Stimulated activated CD8-positive, alpha-beta memory T cell treated with anti-CD3 and anti-CD28 coated beads, Interleukin-4, amount 100 ng/mL, for 4 hours (primary cell): ENCODE results near the gene CDHR1.
"Not testable (repeated sequence)": the region's sequence is repeated elsewhere in the genome, so short reads cannot be mapped to it uniquely, and the experiment has no call there.

Experiments
- DNase-seq, 2 donors: peaks; one replicate each; pipeline ENCODE4 v3.0.0-alpha.2; 2020; ENCODE audit warnings: low read depth in 2 of 2, low spot score in 1 of 2

Gene CDHR1

GRCh38 chr10:84173501-84173929 lies 20.8 kb upstream of the CDHR1 start, which contains the start of gene GPR15LG:
Gene GPR15LG (plus strand): TSS chr10:84173801. CDS start chr10:84173852, 51 bp downstream.
- DNase-seq = no peak

- DNase-seq = no peak
These were observed 18.9 kb upstream of the CDHR1 start for GRCh38 chr10:84175436-84175835.

GRCh38 chr10:84176351-84176750 lies 18.0 kb upstream of the CDHR1 start:
- DNase-seq = no peak

GRCh38 chr10:84176836-84177474 lies 17.4 kb upstream of the CDHR1 start:
- DNase-seq = no peak

- DNase-seq = peak in 1 of 2 donors; percentile 30
These were observed 16.7 kb upstream of the CDHR1 start for GRCh38 chr10:84177541-84178141.

- DNase-seq = no peak
These were observed 16.2 kb upstream of the CDHR1 start for GRCh38 chr10:84178160-84178609.

- no peak for DNase-seq
These were observed 15.2 kb upstream of the CDHR1 start for GRCh38 chr10:84179059-84179710.

- DNase-seq = not testable (repeated sequence)
These were observed 14.0 kb upstream of the CDHR1 start for GRCh38 chr10:84180386-84180785.

GRCh38 chr10:84181631-84182030 lies 12.7 kb upstream of the CDHR1 start:
- no peak for DNase-seq

- no peak for DNase-seq
These were observed 9.8 kb upstream of the CDHR1 start for GRCh38 chr10:84184517-84184916.

- DNase-seq = no peak
These were observed 8.7 kb upstream of the CDHR1 start for GRCh38 chr10:84185526-84186175.

- DNase-seq = no peak
These were observed 5.5 kb upstream of the CDHR1 start for GRCh38 chr10:84188815-84189214.

- no peak for DNase-seq
These were observed 3.7 kb upstream of the CDHR1 start for GRCh38 chr10:84190621-84191020.

- DNase-seq = no peak
These were observed 3.2 kb upstream of the CDHR1 start for GRCh38 chr10:84191106-84191505.

GRCh38 chr10:84193327-84193726 lies 1.0 kb upstream of the CDHR1 start:
- DNase-seq = no peak

- DNase-seq = no peak
These were observed 402 bp upstream of the CDHR1 start for GRCh38 chr10:84193846-84194423.

GRCh38 chr10:84195044-84195830 lies 900 bp downstream of the CDHR1 start:
- DNase-seq = no peak

GRCh38 chr10:84196083-84196482 lies 1.7 kb downstream of the CDHR1 start:
- DNase-seq = no peak

- no peak for DNase-seq
These were observed 2.6 kb downstream of the CDHR1 start for GRCh38 chr10:84196941-84197340.

- no peak for DNase-seq
These were observed 3.3 kb downstream of the CDHR1 start for GRCh38 chr10:84197643-84198042.
